ENCODE data around the gene CHMP2A. TPM values are rescaled to one million over a fixed set of nuclear protein-coding genes. Genes with fewer than 3 reads are reported as not detected.

The CHMP2A gene
- total RNA-seq, 2 experiments from 2014 or later: 60.5 to 62.4 TPM

- Mint-ChIP-seq H3K36me3 (ENCODE audit: low read depth) (peaks cover 16% of the 10 kb centered on the region), H3K27ac (peak overlapping the region; percentile 96), H3K4me1 (ENCODE audit: low read depth) (peaks cover 41% of the 10 kb centered on the region), H3K4me3 (peak overlapping the region; percentile 92), H3K9me3 (no peaks in the 10 kb centered on the region), H3K27me3 (no peaks in the 10 kb centered on the region)
- peak overlapping the region; percentile 84 for H3K4me3 ChIP-seq (ENCODE audit: low read length)
- TF ChIP-seq CTCF (IDR thresholded peaks at IDR 0.05): no peak
- peak overlapping the region; percentile 100 for H3K27ac ChIP-seq (ENCODE audit: low read depth in 1 of 2, low read length in 2 of 2)
- intact Hi-C loops (cut with DNase I, micrococcal nuclease): loop anchor here (1.0 to 2.0 kb wide), 3 partner anchors 14 to 59 kb away; partner anchors contain the start of gene TRIM28 (in 2 of the 2)
- ChIA-PET CTCF (interaction anchor here (2.5 kb wide), 1 partner anchor 53 kb away, joined by 13 read pairs; the partner anchor contains the start of gene ZBTB45), POLR2A (interaction anchor here (0.6 kb wide), 1 partner anchor 15 kb away, joined by 3 read pairs; no protein-coding TSS in a partner anchor)
- H3K36me3 ChIP-seq (ENCODE audit: insufficient read depth, low read length): peaks cover 22% of the 10 kb centered on the region
- DNase-seq (no peak), ATAC-seq (ENCODE audit: poor library complexity) (no peak)
- peaks cover 49% of the 10 kb centered on the region for H3K4me1 ChIP-seq (ENCODE audit: insufficient read depth, low read length)
- H3K27me3 ChIP-seq (ENCODE audit: control insufficient read depth in 1 of 2, insufficient read depth in 2 of 2, low read length in 2 of 2): no peaks in the 10 kb centered on the region
- no peaks in the 10 kb centered on the region for H3K9me3 ChIP-seq (ENCODE audit: control insufficient read depth in 1 of 2, insufficient read depth in 1 of 2, low read length in 2 of 2)
Measured at GRCh38 chr19:58573658-58574164, 18.8 kb upstream of the CHMP2A start.

- peaks cover 49% of the 10 kb centered on the region for H3K4me1 ChIP-seq (ENCODE audit: insufficient read depth, low read length)
- H3K27ac ChIP-seq (ENCODE audit: low read depth in 1 of 2, low read length in 2 of 2): peak within 1 kb of the TSS; percentile 100
- peak within 1 kb of the TSS; percentile 84 for H3K4me3 ChIP-seq (ENCODE audit: low read length)
- DNase-seq (peak; percentile 98 to 100 (median 100)), ATAC-seq (ENCODE audit: poor library complexity) (peak; percentile 72)
- TF ChIP-seq CTCF (IDR thresholded peaks at IDR 0.05): no peak
- Mint-ChIP-seq H3K4me1 (ENCODE audit: low read depth) (peaks cover 36% of the 10 kb centered on the region), H3K36me3 (ENCODE audit: low read depth) (peaks cover 23% of the 10 kb centered on the region), H3K27ac (peak within 1 kb of the TSS; percentile 96), H3K9me3 (no peaks in the 10 kb centered on the region), H3K4me3 (peak within 1 kb of the TSS; percentile 92), H3K27me3 (no peaks in the 10 kb centered on the region)
- POLR2A ChIA-PET: interaction anchor here (1.1 to 3.2 kb wide), 6 partner anchors 11 to 54 kb away, joined by 3 to 63 read pairs (median 17); partner anchors contain the start of genes CHMP2A, TRIM28, UBE2M and ZBTB45
- no peaks in the 10 kb centered on the region for H3K9me3 ChIP-seq (ENCODE audit: control insufficient read depth in 1 of 2, insufficient read depth in 1 of 2, low read length in 2 of 2)
- CTCF ChIA-PET: interaction anchor here (2.5 kb wide), 1 partner anchor 53 kb away, joined by 13 read pairs; the partner anchor contains the start of gene ZBTB45
- peaks cover 21% of the 10 kb centered on the region for H3K36me3 ChIP-seq (ENCODE audit: insufficient read depth, low read length)
- intact Hi-C loops (cut with DNase I, micrococcal nuclease): loop anchor here (1.0 kb wide), 2 partner anchors 14 to 29 kb away; partner anchors contain the start of gene TRIM28 (in 2 of the 2)
- no peaks in the 10 kb centered on the region for H3K27me3 ChIP-seq (ENCODE audit: control insufficient read depth in 1 of 2, insufficient read depth in 2 of 2, low read length in 2 of 2)
Measured at GRCh38 chr19:58572818-58573657, 18.1 kb upstream of the CHMP2A start, which contains the start of gene MZF1. Gene MZF1, minus strand, starts transcription at chr19:58573335. Its CDS starts 1,946 bp downstream, at chr19:58571389.

DNA sequence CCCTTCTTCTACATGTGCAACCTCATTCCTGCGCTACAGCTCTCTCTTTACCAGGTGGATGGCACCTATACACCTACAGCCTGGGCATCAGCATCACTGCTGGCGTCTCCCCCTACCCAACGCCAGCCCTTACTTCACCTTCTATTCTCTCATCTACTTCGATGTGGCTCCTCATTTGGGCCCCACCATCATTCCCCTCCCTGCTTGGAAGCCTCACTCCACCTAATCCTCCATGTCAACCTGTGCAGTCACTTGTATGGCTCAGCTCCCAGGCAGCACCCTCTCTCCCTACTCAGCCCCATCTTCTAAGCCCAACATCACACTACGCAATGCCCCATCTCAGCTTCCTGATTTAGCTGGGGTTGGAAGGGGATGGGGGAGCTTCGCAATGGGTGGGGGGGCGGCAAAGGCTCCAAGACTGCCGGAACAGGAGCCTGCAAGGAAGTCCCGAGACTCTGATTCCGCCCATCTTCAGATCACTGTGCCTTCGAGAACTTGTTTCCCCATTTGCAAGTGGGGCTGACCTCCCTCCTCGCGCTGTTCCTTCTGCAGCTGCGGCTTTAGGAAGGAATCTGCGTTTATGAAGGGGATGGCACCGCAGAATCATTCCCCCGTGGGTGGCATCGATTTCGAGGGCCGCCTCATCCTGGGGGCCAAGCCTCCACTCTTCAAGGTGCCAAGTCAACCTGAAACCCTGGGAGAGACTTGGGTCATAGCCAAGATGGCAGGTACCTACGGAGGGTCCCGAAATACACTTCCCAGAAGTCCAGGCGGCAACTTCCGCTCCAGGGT lies 17.3 kb upstream of the CHMP2A start:
- H3K4me3 ChIP-seq (ENCODE audit: low read length): peak overlapping the region; percentile 84

More for the DNA sequence above, 17.3 kb upstream of the CHMP2A start:
- Mint-ChIP-seq H3K36me3 (ENCODE audit: low read depth) (peaks cover 23% of the 10 kb centered on the region), H3K4me1 (ENCODE audit: low read depth) (peaks cover 36% of the 10 kb centered on the region), H3K9me3 (no peaks in the 10 kb centered on the region), H3K27me3 (no peaks in the 10 kb centered on the region), H3K27ac (peak overlapping the region; percentile 96), H3K4me3 (peak overlapping the region; percentile 92)
- ATAC-seq (ENCODE audit: poor library complexity) (no peak), DNase-seq (no peak)
- Histone ChIP-seq H3K9me3 (ENCODE audit: control insufficient read depth in 1 of 2, insufficient read depth in 1 of 2, low read length in 2 of 2) (no peaks in the 10 kb centered on the region), H3K27ac (ENCODE audit: low read depth in 1 of 2, low read length in 2 of 2) (peak overlapping the region; percentile 100), H3K36me3 (ENCODE audit: insufficient read depth, low read length) (peaks cover 21% of the 10 kb centered on the region), H3K4me1 (ENCODE audit: insufficient read depth, low read length) (peaks cover 49% of the 10 kb centered on the region), H3K27me3 (ENCODE audit: control insufficient read depth in 1 of 2, insufficient read depth in 2 of 2, low read length in 2 of 2) (no peaks in the 10 kb centered on the region)
- intact Hi-C loops (cut with DNase I, micrococcal nuclease): loop anchor here in 1 of 2 experiments (1.0 kb wide), 1 partner anchor 13 kb away; no protein-coding TSS in a partner anchor
- TF ChIP-seq CTCF (IDR thresholded peaks at IDR 0.05): no peak
- POLR2A ChIA-PET: interaction anchor here (1.0 to 3.2 kb wide), 7 partner anchors 11 to 53 kb away, joined by 3 to 63 read pairs (median 12); partner anchors contain the start of genes CHMP2A, TRIM28, UBE2M and ZBTB45
- CTCF ChIA-PET: interaction anchor here (2.5 kb wide), 1 partner anchor 52 kb away, joined by 13 read pairs; the partner anchor contains the start of gene ZBTB45
